ENCODE results near the gene NTSR1.

NTSR1 gene

DNA sequence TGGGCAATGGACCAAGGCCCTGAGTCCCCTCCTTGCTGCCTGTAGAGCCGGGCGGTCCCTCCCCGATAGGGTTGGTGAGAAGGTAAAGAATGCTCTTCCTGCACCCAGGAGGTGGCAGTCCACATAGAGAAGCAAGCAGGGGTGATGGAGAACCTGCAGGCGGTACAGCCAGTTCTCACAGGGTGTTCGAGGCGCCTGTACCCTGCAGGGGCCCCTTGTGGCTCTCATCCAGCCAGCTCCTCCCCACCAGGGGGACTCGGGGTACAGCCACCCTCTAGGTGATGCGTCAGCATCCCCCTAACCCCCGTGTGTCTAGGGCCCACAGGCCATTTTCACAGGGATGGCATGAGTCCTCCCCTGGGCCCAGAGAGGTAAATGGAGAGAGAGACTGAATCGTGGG is 103.1 kb downstream of the NTSR1 start:
- Mint-ChIP-seq H3K4me1 (peaks cover 14% of the 10 kb centered on the region), H3K9me3 (no peaks in the 10 kb centered on the region), H3K27ac (no peak overlapping the region), H3K27me3 (ENCODE audit: low read depth, poor library complexity) (peaks cover 20% of the 10 kb centered on the region), H3K4me3 (no peak overlapping the region), H3K36me3 (ENCODE audit: low read depth) (no peaks in the 10 kb centered on the region)
- TF ChIP-seq, protein P1, sequence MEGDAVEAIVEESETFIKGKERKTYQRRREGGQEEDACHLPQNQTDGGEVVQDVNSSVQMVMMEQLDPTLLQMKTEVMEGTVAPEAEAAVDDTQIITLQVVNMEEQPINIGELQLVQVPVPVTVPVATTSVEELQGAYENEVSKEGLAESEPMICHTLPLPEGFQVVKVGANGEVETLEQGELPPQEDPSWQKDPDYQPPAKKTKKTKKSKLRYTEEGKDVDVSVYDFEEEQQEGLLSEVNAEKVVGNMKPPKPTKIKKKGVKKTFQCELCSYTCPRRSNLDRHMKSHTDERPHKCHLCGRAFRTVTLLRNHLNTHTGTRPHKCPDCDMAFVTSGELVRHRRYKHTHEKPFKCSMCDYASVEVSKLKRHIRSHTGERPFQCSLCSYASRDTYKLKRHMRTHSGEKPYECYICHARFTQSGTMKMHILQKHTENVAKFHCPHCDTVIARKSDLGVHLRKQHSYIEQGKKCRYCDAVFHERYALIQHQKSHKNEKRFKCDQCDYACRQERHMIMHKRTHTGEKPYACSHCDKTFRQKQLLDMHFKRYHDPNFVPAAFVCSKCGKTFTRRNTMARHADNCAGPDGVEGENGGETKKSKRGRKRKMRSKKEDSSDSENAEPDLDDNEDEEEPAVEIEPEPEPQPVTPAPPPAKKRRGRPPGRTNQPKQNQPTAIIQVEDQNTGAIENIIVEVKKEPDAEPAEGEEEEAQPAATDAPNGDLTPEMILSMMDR (IDR thresholded peaks at IDR 0.05): no peak
- no peak for DNase-seq

All from nephron progenitor cell (in vitro differentiated cells).